ENCODE data around the gene TCF3. TPM values are rescaled to one million over a fixed set of nuclear protein-coding genes. Genes with fewer than 3 reads are reported as not detected.

The TCF3 gene
- total RNA-seq, 6 donors from 2014 or later: 32.9 to 88.2 (median 53.3) TPM

DNA sequence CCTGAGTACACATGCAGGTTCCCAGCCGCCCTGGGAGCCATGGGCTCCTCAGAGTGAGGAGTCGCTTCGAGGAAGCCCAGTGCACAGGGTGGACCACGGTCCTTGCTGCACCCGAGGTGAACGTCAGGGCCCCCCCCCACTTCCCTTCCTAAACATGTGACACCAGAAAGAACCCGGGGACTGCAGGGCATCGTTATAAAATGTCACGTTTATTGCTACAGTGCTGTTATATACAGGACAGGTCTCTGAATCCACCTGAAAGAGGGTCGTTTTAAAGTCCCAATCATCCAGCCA, 43.4 kb downstream of the TCF3 start:
- Histone ChIP-seq H3K9me3 (no peaks in the 10 kb centered on the region), H3K4me1 (peaks cover 15 to 31% (median 18%) of the 10 kb centered on the region in 4 donors), H3K27me3 (no peaks in the 10 kb centered on the region), H3K27ac (peak overlapping the region in 1 of 4 donors; percentile 35), H3K36me3 (peaks cover 8 to 37% (median 33%) of the 10 kb centered on the region in 4 donors), H3K4me3 (peak overlapping the region in 2 of 4 donors; percentile 4 to 17)
- WGBS, 2 donors: 35 to 42% methylated on average over 3 to 9 of the region's 10 CpGs
- DNase-seq (no peak), ATAC-seq (ENCODE audit: low FRiP score in 2 of 2) (no peak)
- TF ChIP-seq EP300 (IDR thresholded peaks at IDR 0.05) (no peak), POLR2AphosphoS5 (IDR thresholded peaks at IDR 0.05) (no peak), POLR2A (IDR thresholded peaks at IDR 0.05) (no peak)
- TF ChIP-seq, protein P1, sequence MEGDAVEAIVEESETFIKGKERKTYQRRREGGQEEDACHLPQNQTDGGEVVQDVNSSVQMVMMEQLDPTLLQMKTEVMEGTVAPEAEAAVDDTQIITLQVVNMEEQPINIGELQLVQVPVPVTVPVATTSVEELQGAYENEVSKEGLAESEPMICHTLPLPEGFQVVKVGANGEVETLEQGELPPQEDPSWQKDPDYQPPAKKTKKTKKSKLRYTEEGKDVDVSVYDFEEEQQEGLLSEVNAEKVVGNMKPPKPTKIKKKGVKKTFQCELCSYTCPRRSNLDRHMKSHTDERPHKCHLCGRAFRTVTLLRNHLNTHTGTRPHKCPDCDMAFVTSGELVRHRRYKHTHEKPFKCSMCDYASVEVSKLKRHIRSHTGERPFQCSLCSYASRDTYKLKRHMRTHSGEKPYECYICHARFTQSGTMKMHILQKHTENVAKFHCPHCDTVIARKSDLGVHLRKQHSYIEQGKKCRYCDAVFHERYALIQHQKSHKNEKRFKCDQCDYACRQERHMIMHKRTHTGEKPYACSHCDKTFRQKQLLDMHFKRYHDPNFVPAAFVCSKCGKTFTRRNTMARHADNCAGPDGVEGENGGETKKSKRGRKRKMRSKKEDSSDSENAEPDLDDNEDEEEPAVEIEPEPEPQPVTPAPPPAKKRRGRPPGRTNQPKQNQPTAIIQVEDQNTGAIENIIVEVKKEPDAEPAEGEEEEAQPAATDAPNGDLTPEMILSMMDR (IDR thresholded peaks at IDR 0.05): no peak

DNA sequence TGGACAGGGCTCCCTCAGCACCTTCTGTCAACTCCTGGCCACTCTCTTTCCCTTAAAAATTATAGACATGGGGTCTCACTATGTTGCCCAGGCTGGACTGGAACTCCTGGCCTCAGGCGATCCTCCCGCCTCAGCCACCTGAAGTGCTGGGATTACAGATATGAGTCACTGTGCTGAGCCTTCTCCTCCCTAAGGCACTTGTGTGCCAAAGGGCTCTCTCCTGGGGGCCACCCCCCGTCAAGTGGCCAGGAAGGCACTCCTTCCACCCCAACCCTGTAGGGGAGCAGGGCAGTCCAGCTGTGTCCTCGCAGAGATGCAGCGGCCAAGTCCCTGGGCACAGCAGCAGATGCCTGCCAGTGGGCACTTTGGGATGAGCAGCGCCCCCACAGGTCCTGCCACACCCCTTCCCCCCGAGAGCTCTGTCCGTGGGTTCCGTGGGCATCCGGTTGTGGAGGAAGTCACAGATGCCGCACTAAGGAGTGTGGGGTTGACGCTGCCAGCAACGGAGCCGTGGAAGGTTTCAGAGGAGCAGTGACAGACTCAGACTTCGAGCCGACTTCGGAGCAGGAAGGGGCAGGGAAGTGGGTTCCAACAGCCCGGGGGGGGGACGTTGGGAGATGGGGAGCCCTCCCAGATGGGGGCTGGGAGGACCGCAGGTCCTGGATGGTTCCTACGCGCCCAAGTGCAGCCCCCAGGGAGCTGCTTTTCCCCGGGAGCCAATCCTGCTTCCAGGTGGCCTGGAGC, 43.9 kb downstream of the TCF3 start:
- peak overlapping the region in 2 of 4 donors; percentile 4 to 17 for H3K4me3 ChIP-seq
- peaks cover 20 to 36% (median 23%) of the 10 kb centered on the region in 4 donors for H3K4me1 ChIP-seq

DNA sequence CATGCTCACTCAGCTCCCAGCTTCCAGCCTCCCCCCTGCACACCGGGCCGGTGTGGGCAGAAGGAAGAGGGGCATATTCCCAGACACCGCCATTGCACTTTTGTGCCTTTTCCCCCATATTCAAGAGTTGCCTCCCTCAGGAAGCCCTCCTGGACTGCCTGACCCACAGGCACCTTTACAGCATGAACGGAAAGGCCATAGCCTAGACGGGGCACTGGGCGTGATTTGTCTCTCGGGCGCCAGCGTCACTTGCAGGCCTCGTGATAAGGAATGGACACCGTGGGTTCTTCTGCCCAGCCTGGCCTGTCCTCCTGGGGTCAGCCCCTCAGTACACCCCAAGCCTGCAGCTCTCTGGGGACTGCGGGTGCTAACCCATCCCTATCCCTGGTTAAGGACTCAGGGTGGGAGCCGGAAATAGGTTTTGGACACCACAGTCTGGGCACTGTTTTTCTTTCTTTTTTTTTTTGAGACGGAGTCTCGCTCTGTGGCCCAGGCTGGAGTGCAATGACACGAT, 46.2 kb downstream of the TCF3 start:
- peak in 1 of 2 donors; percentile 10 for ATAC-seq (ENCODE audit: low FRiP score in 2 of 2)
- H3K4me3 ChIP-seq: peak overlapping the region; percentile 57 to 100 (median 80)
- no peaks in the 10 kb centered on the region for H3K27me3 ChIP-seq
- H3K9me3 ChIP-seq: no peaks in the 10 kb centered on the region
- TF ChIP-seq EP300 (IDR thresholded peaks at IDR 0.05): no peak
- TF ChIP-seq, protein P1 (IDR thresholded peaks at IDR 0.05): peak in 1 of 6 experiments; percentile 1
- peaks cover 29 to 56% (median 35%) of the 10 kb centered on the region in 4 donors for H3K4me1 ChIP-seq
- H3K36me3 ChIP-seq: peaks cover under 1 to 10% (median 6%) of the 10 kb centered on the region in 4 donors
- no peak for DNase-seq
- H3K27ac ChIP-seq: peak overlapping the region; percentile 90 to 93 (median 90)
- WGBS, 2 donors: 18% methylated on average over 12 to 16 of the region's 16 CpGs

More for the DNA sequence above, 43.9 kb downstream of the TCF3 start:
- Histone ChIP-seq H3K27me3 (no peaks in the 10 kb centered on the region), H3K9me3 (no peaks in the 10 kb centered on the region), H3K27ac (peak overlapping the region in 1 of 4 donors; percentile 35), H3K36me3 (peaks cover 8 to 33% (median 28%) of the 10 kb centered on the region in 4 donors)
- 30 to 42% methylated on average over 11 to 23 of the region's 23 CpGs for WGBS, 2 donors
- ATAC-seq (ENCODE audit: low FRiP score in 2 of 2) (no peak), DNase-seq (no peak)
- TF ChIP-seq, protein P1 (IDR thresholded peaks at IDR 0.05): no peak
- TF ChIP-seq POLR2A (IDR thresholded peaks at IDR 0.05): no peak
- no peak for TF ChIP-seq EP300 (IDR thresholded peaks at IDR 0.05)
- no peak for TF ChIP-seq POLR2AphosphoS5 (IDR thresholded peaks at IDR 0.05)

DNA sequence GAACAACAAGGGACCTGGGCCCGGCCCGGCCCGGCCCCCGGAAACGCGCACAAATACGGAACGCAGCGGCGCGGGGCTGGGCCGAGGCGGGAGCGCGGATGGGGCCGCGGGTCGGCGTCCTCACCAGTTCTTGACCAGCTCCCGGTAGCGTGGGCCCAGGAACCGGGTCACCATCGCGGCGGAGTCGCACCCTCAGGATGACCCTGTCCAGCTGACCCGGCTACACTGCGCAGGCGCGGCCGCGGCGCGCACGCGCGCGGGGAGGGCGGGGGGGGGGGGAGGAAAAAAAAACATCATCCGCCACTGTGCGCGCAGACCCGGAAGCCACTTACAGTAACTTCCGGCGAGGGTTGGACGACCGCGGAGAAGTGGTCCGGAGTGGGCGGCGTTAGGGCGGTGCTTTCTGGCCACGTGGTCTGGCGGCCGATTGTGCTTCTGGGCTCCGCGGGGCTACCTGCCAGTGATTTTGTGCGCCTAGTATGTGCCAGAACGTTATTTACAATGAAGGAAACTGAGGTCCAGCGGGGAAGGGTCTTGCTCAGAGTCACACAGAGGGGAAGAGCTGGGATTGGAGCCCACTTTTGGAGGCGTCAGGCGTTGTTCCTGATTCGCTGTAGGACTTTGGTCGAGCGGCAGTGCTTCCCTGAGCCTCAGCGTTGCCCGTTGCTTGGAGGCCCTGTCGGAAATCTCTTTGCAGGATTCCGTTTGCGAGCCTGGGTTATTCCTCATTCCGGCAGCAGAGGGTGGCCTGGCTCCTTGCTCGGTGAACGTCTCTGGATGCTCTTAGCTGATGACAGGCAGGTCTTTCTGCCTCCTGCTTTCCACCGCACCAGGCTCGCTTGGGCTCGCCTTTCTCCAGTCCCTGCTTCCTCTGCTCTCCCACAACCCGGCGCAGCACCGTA, 46.9 kb downstream of the TCF3 start, which contains the start of gene UQCR11:
TSS of gene UQCR11 (minus strand) at position 227 of the 902 bp plus-strand sequence. CDS start at position 174, 53 bp downstream.
- H3K27ac ChIP-seq: peak within 1 kb of the TSS; percentile 90 to 93 (median 90)
- peaks cover 0 to 7% (median 3%) of the 10 kb centered on the region in 4 donors for H3K36me3 ChIP-seq
- H3K4me3 ChIP-seq: peak within 1 kb of the TSS; percentile 77 to 100 (median 90)
- H3K9me3 ChIP-seq: no peaks in the 10 kb centered on the region
- ATAC-seq (ENCODE audit: low FRiP score in 2 of 2) (peak; percentile 94 to 97), DNase-seq (peak; percentile 95 to 96)
- TF ChIP-seq, protein P1 (IDR thresholded peaks at IDR 0.05): peak; percentile 34 to 86 (median 71)
- no peak for TF ChIP-seq EP300 (IDR thresholded peaks at IDR 0.05)
- TF ChIP-seq POLR2AphosphoS5 (IDR thresholded peaks at IDR 0.05): peak; percentile 66
- peak in 2 of 4 donors; percentile 33 to 60 for TF ChIP-seq POLR2A (IDR thresholded peaks at IDR 0.05)
- H3K4me1 ChIP-seq: peaks cover 29 to 56% (median 35%) of the 10 kb centered on the region in 4 donors
- H3K27me3 ChIP-seq: no peaks in the 10 kb centered on the region
- WGBS, 2 donors: 0% methylated on average over 11 to 43 of the region's 79 CpGs
